Fibroblast of lung (primary cell): ENCODE data around the gene VWF.

ENCODE experiments used
- EZH2 ChIP-seq: IDR thresholded peaks from 2 replicates; pipeline ENCODE4 v1.5.1; 2012; ENCODE audit warnings: low read length, control low read depth, mild to moderate bottlenecking; ENCODE audit errors: missing control alignments
- TF ChIP-seq, protein P1 (sequence below), 2 donors: IDR thresholded peaks in 1 of 2; conservative IDR thresholded peaks in 1 of 2; 1 replicate in 1 of 2; 2 replicates in 1 of 2; pipeline ENCODE4 v1.5.1; 2011 to 2012; ENCODE audit warnings: low read length in 2 of 2, control low read depth in 1 of 2, inconsistent platforms in 1 of 2, low read depth in 1 of 2, mild to moderate bottlenecking in 1 of 2

GRCh38 chr12:5944053-5944452 is 180.4 kb downstream of the VWF start:
- TF ChIP-seq, protein P1, sequence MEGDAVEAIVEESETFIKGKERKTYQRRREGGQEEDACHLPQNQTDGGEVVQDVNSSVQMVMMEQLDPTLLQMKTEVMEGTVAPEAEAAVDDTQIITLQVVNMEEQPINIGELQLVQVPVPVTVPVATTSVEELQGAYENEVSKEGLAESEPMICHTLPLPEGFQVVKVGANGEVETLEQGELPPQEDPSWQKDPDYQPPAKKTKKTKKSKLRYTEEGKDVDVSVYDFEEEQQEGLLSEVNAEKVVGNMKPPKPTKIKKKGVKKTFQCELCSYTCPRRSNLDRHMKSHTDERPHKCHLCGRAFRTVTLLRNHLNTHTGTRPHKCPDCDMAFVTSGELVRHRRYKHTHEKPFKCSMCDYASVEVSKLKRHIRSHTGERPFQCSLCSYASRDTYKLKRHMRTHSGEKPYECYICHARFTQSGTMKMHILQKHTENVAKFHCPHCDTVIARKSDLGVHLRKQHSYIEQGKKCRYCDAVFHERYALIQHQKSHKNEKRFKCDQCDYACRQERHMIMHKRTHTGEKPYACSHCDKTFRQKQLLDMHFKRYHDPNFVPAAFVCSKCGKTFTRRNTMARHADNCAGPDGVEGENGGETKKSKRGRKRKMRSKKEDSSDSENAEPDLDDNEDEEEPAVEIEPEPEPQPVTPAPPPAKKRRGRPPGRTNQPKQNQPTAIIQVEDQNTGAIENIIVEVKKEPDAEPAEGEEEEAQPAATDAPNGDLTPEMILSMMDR (conservative IDR thresholded peaks at IDR 0.05 in 1 of 2, IDR thresholded peaks at IDR 0.05 in 1 of 2; ENCODE audit: low read depth in 1 of 2, low read length in 2 of 2) = no peak
- TF ChIP-seq EZH2 = no peak
